Testis (tissue), 2 donors: Measurements from ENCODE around the gene PLCXD1.

Experiments used
- CTCF ChIP-seq, 3 experiments: fragments of 450-650 bp in 2 of 3; fragments of 200-600 bp in 1 of 3; sonication (generic) in 1 of 3; IDR thresholded peaks; one replicate each; pipeline ENCODE4 v1.5.1; 2016 to 2019; ENCODE audit warnings: antibody characterized with exemption in 3 of 3, mild to moderate bottlenecking in 2 of 3, moderate library complexity in 1 of 3
- POLR2A ChIP-seq: fragments of 450-650 bp; IDR thresholded peaks from one replicate; pipeline ENCODE4 v1.6.1; 2017; ENCODE audit warnings: antibody characterized with exemption, mild to moderate bottlenecking, moderate library complexity

- no peak for TF ChIP-seq CTCF (IDR thresholded peaks at IDR 0.05)
- no peak for TF ChIP-seq POLR2A
Observed at GRCh38 chrX:283115-283845, 2.1 kb downstream of the PLCXD1 start.
